GM12878 (cell line): ENCODE results near the gene UNC50. TPM values are rescaled to one million over a fixed set of nuclear protein-coding genes. Genes with fewer than 3 reads are reported as not detected.

ENCODE experiments used
- ATAC-seq: fragments of 200-7000 bp; cut with Tn5 transposase; 3 replicates; pipeline ENCODE4 v1.9.1; 2020; ENCODE audit warnings: mild to moderate bottlenecking, moderate library complexity
- BruUV-seq: library from RNA; stranded (reverse); fragments of 400-500 nt; replicated peaks from 2 replicates; lab custom pipeline; 2021; lab: Mats Ljungman, UMichigan
- CTCF ChIA-PET: fragments of 300-600 bp; sonication (Branson Sonifier 250); formaldehyde crosslinking; extraction: SDS; loops from one replicate; lab custom pipeline; 2021; ENCODE audit warnings: inconsistent platforms; lab: Yijun Ruan, JAX
- POLR2A ChIA-PET: fragments of 350-600 bp; formaldehyde crosslinking; extraction: SDS; loops from one replicate; lab custom pipeline; 2021; ENCODE audit warnings: inconsistent platforms; lab: Charles Lee
- RAD21 ChIA-PET: fragments of 300-600 bp; sonication (Branson Sonifier 250); formaldehyde crosslinking; loops from one replicate; lab custom pipeline; 2023; ENCODE audit warnings: antibody characterized with exemption; ENCODE audit not compliant: unreplicated experiment; lab: Charles Lee
- SMC1A ChIA-PET: fragments of 300-600 bp; sonication (Branson Sonifier 250); formaldehyde crosslinking; loops from one replicate; lab custom pipeline; 2023; ENCODE audit not compliant: unreplicated experiment, uncharacterized antibody; lab: Charles Lee
- DNase-seq: peaks from one replicate; pipeline ENCODE4 v3.0.0-alpha.2; 2011; ENCODE audit warnings: low read depth, low spot score
- FAIRE-seq: peaks from 3 replicates; lab custom pipeline; 2011; peaks lifted over from hg19 to GRCh38; lab: Jason Lieb, UNC
- H2AFZ ChIP-seq: 2 replicates; pipeline ENCODE4 v1.6.0; 2011; ENCODE audit warnings: low read depth, low read length, control low read depth; ENCODE audit not compliant: control insufficient read depth
- H3K27ac ChIP-seq: 2 replicates; pipeline ENCODE4 v1.5.1; 2011; ENCODE audit warnings: control low read depth; ENCODE audit not compliant: control insufficient read depth, insufficient read depth
- H3K27me3 ChIP-seq, 2 experiments: replicated peaks in 1 of 2; 2 replicates each; pipeline versions ENCODE4 v1.6.0 to v1.6.1; 2011; ENCODE audit warnings: low read length in 1 of 2; ENCODE audit not compliant: control insufficient read depth in 2 of 2, insufficient read depth in 2 of 2
- H3K36me3 ChIP-seq, 2 experiments: 2 replicates each; pipeline ENCODE4 v1.5.1; 2011; ENCODE audit warnings: low read length in 1 of 2; ENCODE audit not compliant: control insufficient read depth in 2 of 2, insufficient read depth in 2 of 2
- H3K4me1 ChIP-seq: 2 replicates; pipeline ENCODE4 v1.6.1; 2011; ENCODE audit warnings: mild to moderate bottlenecking, low read length, moderate library complexity, mixed read lengths; ENCODE audit not compliant: control insufficient read depth, insufficient read depth
- H3K4me2 ChIP-seq: 2 replicates; pipeline ENCODE4 v1.6.0; 2011; ENCODE audit warnings: control low read depth; ENCODE audit not compliant: control insufficient read depth, insufficient read depth
- H3K4me3 ChIP-seq: fragments of 200-600 bp; sonication (generic); 2 replicates; pipeline ENCODE4 v1.5.1; 2016
- H3K79me2 ChIP-seq: 2 replicates; pipeline ENCODE4 v1.6.0; 2011; ENCODE audit warnings: low read length; ENCODE audit not compliant: control insufficient read depth, insufficient read depth
- H3K9ac ChIP-seq: 2 replicates; pipeline ENCODE4 v1.8.0; 2011; ENCODE audit warnings: low read length, control low read depth, mixed read lengths; ENCODE audit not compliant: control insufficient read depth, insufficient read depth
- H3K9me3 ChIP-seq: replicated peaks from 3 replicates; pipeline ENCODE4 v1.5.1; 2011; ENCODE audit warnings: mild to moderate bottlenecking, low read length; ENCODE audit not compliant: control insufficient read depth, insufficient read depth
- H4K20me1 ChIP-seq: 2 replicates; pipeline ENCODE4 v1.6.0; 2011; ENCODE audit not compliant: control insufficient read depth, insufficient read depth
- CREB1 ChIP-seq: IDR thresholded peaks from 2 replicates; pipeline ENCODE4 v1.6.1; 2012; ENCODE audit warnings: low read depth, mild to moderate bottlenecking, inconsistent platforms
- EED ChIP-seq: sonication (generic); IDR thresholded peaks from 2 replicates; pipeline ENCODE4 v1.6.1; 2016; ENCODE audit warnings: antibody characterized with exemption, low read depth
- POLR2A ChIP-seq: IDR thresholded peaks from 2 replicates; pipeline ENCODE4 v1.6.1; 2011; ENCODE audit warnings: low read depth, mild to moderate bottlenecking, low read length
- TCF3 ChIP-seq: IDR thresholded peaks from 2 replicates; pipeline ENCODE4 v1.6.1; 2012; ENCODE audit warnings: low read depth, mild to moderate bottlenecking, low read length, borderline replicate concordance; ENCODE audit not compliant: insufficient read depth
- WGBS: methylation state at CpG from one replicate; pipeline ENCODE4 v1.1.6; 2016; ENCODE audit warnings: low lambda C conversion rate; ENCODE audit not compliant: insufficient replicate concordance, insufficient coverage; ENCODE audit errors: missing lambda C conversion rate; 5-methylcytosine and 5-hydroxymethylcytosine counted together
- in situ Hi-C: fragments of 300-500 bp; cut with MboI; formaldehyde crosslinking; loops from 9 replicates; pipeline ENCODE4 v1.14.3; 2018; ENCODE audit warnings: mixed read lengths
- intact Hi-C: fragments of 100-400 bp; cut with micrococcal nuclease; formaldehyde crosslinking; loops from one replicate; pipeline ENCODE4 v1.14.2; 2022; ENCODE audit not compliant: unreplicated experiment
- polyA plus RNA-seq, 11 experiments: library from polyadenylated mRNA; depleted of rRNA in 4 of 11; unstranded in 6 of 11; stranded (reverse) in 5 of 11; fragments of >200 nt; fragmentation: Nextera tagmentation in 4 of 11; fragmentation: Illumina TruSeq in 1 of 11; extraction: Ambion mirVana in 4 of 11; extraction: Trizol in 1 of 11; gene quantifications; 1 replicate in 1 of 11; 2 replicates in 10 of 11; pipeline versions ENCODE4 v1.2.1 to v1.2.3, GENCODE V29; 2011 to 2016; ENCODE audit warnings: inconsistent platforms in 2 of 11, missing spikeins in 2 of 11, low read depth in 1 of 11
- total RNA-seq, 4 experiments: library from RNA; depleted of rRNA in 3 of 4; stranded (reverse); fragments of >200 nt in 3 of 4; fragmentation: Illumina TruSeq in 1 of 4; extraction: Trizol in 1 of 4; gene quantifications; 2 replicates each; pipeline versions ENCODE4 v1.2.1 to v1.2.3, GENCODE V29; 2013 to 2021
- TF ChIP-seq, protein P1 (sequence below): fragments of 450-650 bp; IDR thresholded peaks from 2 replicates; pipeline ENCODE4 v1.6.1; 2014; ENCODE audit warnings: mild to moderate bottlenecking
- TF ChIP-seq, protein P2 (sequence below): fragments of 450-650 bp; IDR thresholded peaks from 2 replicates; pipeline ENCODE4 v1.6.1; 2017; ENCODE audit warnings: borderline replicate concordance

UNC50 gene
- total and polyA plus RNA-seq, 10 of the 15 experiments (the other 5 are each of a cell fraction or from before 2014, with no cell fraction given): 25.5 to 76.3 (median 37.8) TPM

DNA sequence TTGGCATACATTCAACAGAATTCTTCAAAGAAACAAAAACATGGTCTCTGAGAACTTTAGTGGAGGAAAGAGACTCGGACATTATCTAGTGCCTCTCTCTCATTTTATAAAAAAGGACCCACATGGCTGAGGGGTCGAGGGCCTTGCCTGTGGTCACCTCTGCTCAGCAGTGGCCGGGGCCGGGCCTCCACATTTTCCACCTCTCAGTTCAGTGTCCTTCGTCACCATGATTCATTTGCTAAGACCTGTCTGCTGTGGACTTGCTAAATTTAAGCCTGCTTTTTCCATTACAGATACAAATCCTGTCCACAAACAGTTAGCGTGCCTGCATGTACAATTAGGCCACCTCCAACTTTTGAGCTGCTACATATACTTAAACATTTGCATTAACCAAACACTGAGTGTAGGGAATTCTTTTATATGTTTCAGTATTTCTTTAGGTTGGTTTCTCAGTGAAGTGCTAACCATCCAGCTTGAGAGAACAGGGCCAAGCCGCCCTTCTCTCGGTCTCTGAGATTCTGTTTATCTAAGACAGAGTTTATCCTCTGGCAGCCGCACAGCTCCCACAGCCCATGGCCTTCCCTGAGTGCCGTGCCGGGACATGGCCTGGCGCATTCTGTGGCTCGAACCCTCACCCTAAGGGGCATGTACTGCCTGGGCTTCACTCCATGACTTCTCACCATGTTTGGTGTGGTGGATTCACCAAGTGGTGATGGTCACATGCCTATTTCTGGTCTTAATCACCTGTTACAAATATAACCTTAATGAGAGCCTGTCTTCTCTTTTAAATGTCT is 46.3 kb upstream of the UNC50 start:
- no peak overlapping the region for H3K4me3 ChIP-seq
- WGBS: 98% methylated on average over 13 of the region's 13 CpGs
- H3K4me2 ChIP-seq: no peak overlapping the region
- no peak overlapping the region for H2AFZ ChIP-seq
- FAIRE-seq: no peak
- no peak overlapping the region for H3K27ac ChIP-seq
- no peak overlapping the region for H3K9ac ChIP-seq
- ChIA-PET POLR2A (no interaction called here), SMC1A (interaction anchor here (1.1 to 1.8 kb wide), 3 partner anchors 23 to 149 kb away, joined by 3 read pairs; no protein-coding TSS in a partner anchor), RAD21 (no interaction called here), CTCF (no interaction called here)
- no peak for ATAC-seq
- H4K20me1 ChIP-seq: no peaks in the 10 kb centered on the region
- no peaks in the 10 kb centered on the region for H3K9me3 ChIP-seq
- H3K79me2 ChIP-seq: no peaks in the 10 kb centered on the region
- H3K27me3 ChIP-seq: no peaks in the 10 kb centered on the region
- in situ Hi-C loops: no loop called here
- H3K36me3 ChIP-seq: peaks cover 34 to 51% of the 10 kb centered on the region in 2 experiments
- TF ChIP-seq, protein P1, sequence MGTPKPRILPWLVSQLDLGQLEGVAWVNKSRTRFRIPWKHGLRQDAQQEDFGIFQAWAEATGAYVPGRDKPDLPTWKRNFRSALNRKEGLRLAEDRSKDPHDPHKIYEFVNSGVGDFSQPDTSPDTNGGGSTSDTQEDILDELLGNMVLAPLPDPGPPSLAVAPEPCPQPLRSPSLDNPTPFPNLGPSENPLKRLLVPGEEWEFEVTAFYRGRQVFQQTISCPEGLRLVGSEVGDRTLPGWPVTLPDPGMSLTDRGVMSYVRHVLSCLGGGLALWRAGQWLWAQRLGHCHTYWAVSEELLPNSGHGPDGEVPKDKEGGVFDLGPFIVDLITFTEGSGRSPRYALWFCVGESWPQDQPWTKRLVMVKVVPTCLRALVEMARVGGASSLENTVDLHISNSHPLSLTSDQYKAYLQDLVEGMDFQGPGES: no peak
- no peak for TF ChIP-seq EED
- TF ChIP-seq TCF3: no peak
- TF ChIP-seq POLR2A: no peak
- TF ChIP-seq, protein P2, sequence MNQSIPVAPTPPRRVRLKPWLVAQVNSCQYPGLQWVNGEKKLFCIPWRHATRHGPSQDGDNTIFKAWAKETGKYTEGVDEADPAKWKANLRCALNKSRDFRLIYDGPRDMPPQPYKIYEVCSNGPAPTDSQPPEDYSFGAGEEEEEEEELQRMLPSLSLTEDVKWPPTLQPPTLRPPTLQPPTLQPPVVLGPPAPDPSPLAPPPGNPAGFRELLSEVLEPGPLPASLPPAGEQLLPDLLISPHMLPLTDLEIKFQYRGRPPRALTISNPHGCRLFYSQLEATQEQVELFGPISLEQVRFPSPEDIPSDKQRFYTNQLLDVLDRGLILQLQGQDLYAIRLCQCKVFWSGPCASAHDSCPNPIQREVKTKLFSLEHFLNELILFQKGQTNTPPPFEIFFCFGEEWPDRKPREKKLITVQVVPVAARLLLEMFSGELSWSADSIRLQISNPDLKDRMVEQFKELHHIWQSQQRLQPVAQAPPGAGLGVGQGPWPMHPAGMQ: no peak
- TF ChIP-seq CREB1: no peak
- H3K4me1 ChIP-seq: peaks cover 4% of the 10 kb centered on the region; the same call in 1 of the 2 replicates
- no peak for DNase-seq
- no TSS peak for BruUV-seq
- intact Hi-C loops: no loop called here
